ENCODE results near the gene ECE2. TPM values are rescaled to one million over a fixed set of nuclear protein-coding genes. Genes with fewer than 3 reads are reported as not detected.

ECE2 gene
- total RNA-seq, 1 donor from 2014 or later, result not detected

- no peak for TF ChIP-seq CTCF (IDR thresholded peaks at IDR 0.05)
- peaks cover 19% of the 10 kb centered on the region for H3K27me3 Mint-ChIP-seq (ENCODE audit: low read depth)
- no peaks in the 10 kb centered on the region for H3K9me3 Mint-ChIP-seq (ENCODE audit: low read depth)
- no peak overlapping the region for H3K27ac Mint-ChIP-seq (ENCODE audit: unreplicated experiment)
- peaks cover 5% of the 10 kb centered on the region for H3K4me1 Mint-ChIP-seq (ENCODE audit: low read depth)
- no peaks in the 10 kb centered on the region for H3K36me3 Mint-ChIP-seq (ENCODE audit: low read depth)
- H3K4me3 Mint-ChIP-seq (ENCODE audit: unreplicated experiment), result no peak overlapping the region
- peak; percentile 15 for DNase-seq (ENCODE audit: low spot score)
Observed at GRCh38 chr3:184282941-184283340, 7.1 kb downstream of the ECE2 start.

- Mint-ChIP-seq H3K27ac (ENCODE audit: unreplicated experiment) (no peak overlapping the region), H3K27me3 (ENCODE audit: low read depth) (peaks cover 14% of the 10 kb centered on the region), H3K4me3 (ENCODE audit: unreplicated experiment) (no peak overlapping the region), H3K4me1 (ENCODE audit: low read depth) (peaks cover 5% of the 10 kb centered on the region), H3K36me3 (ENCODE audit: low read depth) (no peaks in the 10 kb centered on the region), H3K9me3 (ENCODE audit: low read depth) (no peaks in the 10 kb centered on the region)
- DNase-seq (ENCODE audit: low spot score), result peak; percentile 81
- TF ChIP-seq CTCF (IDR thresholded peaks at IDR 0.05), result no peak
Observed at GRCh38 chr3:184283681-184284080, 7.9 kb downstream of the ECE2 start.

GRCh38 chr3:184284696-184285095 lies 8.9 kb downstream of the ECE2 start:
- Mint-ChIP-seq H3K36me3 (ENCODE audit: low read depth) (no peaks in the 10 kb centered on the region), H3K4me3 (ENCODE audit: unreplicated experiment) (no peak overlapping the region), H3K9me3 (ENCODE audit: low read depth) (no peaks in the 10 kb centered on the region), H3K4me1 (ENCODE audit: low read depth) (peaks cover 5% of the 10 kb centered on the region), H3K27ac (ENCODE audit: unreplicated experiment) (no peak overlapping the region), H3K27me3 (ENCODE audit: low read depth) (peaks cover 10% of the 10 kb centered on the region)
- TF ChIP-seq CTCF (IDR thresholded peaks at IDR 0.05), result peak; percentile 75
- no peak for DNase-seq (ENCODE audit: low spot score)

- Mint-ChIP-seq H3K4me3 (ENCODE audit: unreplicated experiment) (no peak overlapping the region), H3K36me3 (ENCODE audit: low read depth) (no peaks in the 10 kb centered on the region), H3K27me3 (ENCODE audit: low read depth) (peaks cover 4% of the 10 kb centered on the region), H3K4me1 (ENCODE audit: low read depth) (peaks cover 5% of the 10 kb centered on the region), H3K9me3 (ENCODE audit: low read depth) (no peaks in the 10 kb centered on the region), H3K27ac (ENCODE audit: unreplicated experiment) (no peak overlapping the region)
- DNase-seq (ENCODE audit: low spot score), result peak; percentile 56
- TF ChIP-seq CTCF (IDR thresholded peaks at IDR 0.05), result peak; percentile 86
Observed at GRCh38 chr3:184289426-184289938, 13.7 kb downstream of the ECE2 start.

GRCh38 chr3:184290331-184290730 lies 14.5 kb downstream of the ECE2 start:
- Mint-ChIP-seq H3K27me3 (ENCODE audit: low read depth) (peaks cover 4% of the 10 kb centered on the region), H3K4me1 (ENCODE audit: low read depth) (no peaks in the 10 kb centered on the region), H3K36me3 (ENCODE audit: low read depth) (no peaks in the 10 kb centered on the region), H3K9me3 (ENCODE audit: low read depth) (no peaks in the 10 kb centered on the region), H3K4me3 (ENCODE audit: unreplicated experiment) (no peak overlapping the region), H3K27ac (ENCODE audit: unreplicated experiment) (no peak overlapping the region)
- peak; percentile 71 for DNase-seq (ENCODE audit: low spot score)
- no peak for TF ChIP-seq CTCF (IDR thresholded peaks at IDR 0.05)

All from chondrocyte (in vitro differentiated cells).